ENCODE data around the gene TMEM179. TPM values are rescaled to one million over a fixed set of nuclear protein-coding genes. Genes with fewer than 3 reads are reported as not detected.

The TMEM179 gene
- 0.07 TPM in 1 of 2 replicates, not detected in the other for total RNA-seq

GRCh38 chr14:104604458-104605449 lies at the start of gene TMEM179:
Gene TMEM179 (minus strand): TSS chr14:104604772. CDS start chr14:104604741, 31 bp downstream.

GRCh38 chr14:104579507-104579906 lies 25.1 kb downstream of the TMEM179 start, which contains the start of gene C14orf180:
Gene C14orf180 (plus strand): TSS chr14:104579764. CDS start chr14:104586431, 6,667 bp downstream.

Other genes with a start within 250 kb of the TMEM179 start
- not detected in 2 replicates for gene C14orf180, start 25.0 kb downstream of the TMEM179 start, total RNA-seq
- gene INF2, start 84.8 kb upstream of the TMEM179 start, total RNA-seq, result 82.4 and 103 TPM in 2 replicates
- 13.0 and 16.3 TPM in 2 replicates for gene ADSS1, start 119.5 kb upstream of the TMEM179 start, total RNA-seq
- 35.9 and 47.0 TPM in 2 replicates for gene SIVA1, start 148.4 kb upstream of the TMEM179 start, total RNA-seq
- gene AKT1, start 191.0 kb upstream of the TMEM179 start, total RNA-seq, result 239 and 285 TPM in 2 replicates
- 2.7 and 5.8 TPM in 2 replicates for gene ZBTB42, start 196.3 kb upstream of the TMEM179 start, total RNA-seq

Measured in smooth muscle cell of the pulmonary artery (primary cell).